Measurements from ENCODE around the gene GSG1L2. TPM values are rescaled to one million over a fixed set of nuclear protein-coding genes. Genes with fewer than 3 reads are reported as not detected.

Gene GSG1L2
- total RNA-seq = not detected

DNA sequence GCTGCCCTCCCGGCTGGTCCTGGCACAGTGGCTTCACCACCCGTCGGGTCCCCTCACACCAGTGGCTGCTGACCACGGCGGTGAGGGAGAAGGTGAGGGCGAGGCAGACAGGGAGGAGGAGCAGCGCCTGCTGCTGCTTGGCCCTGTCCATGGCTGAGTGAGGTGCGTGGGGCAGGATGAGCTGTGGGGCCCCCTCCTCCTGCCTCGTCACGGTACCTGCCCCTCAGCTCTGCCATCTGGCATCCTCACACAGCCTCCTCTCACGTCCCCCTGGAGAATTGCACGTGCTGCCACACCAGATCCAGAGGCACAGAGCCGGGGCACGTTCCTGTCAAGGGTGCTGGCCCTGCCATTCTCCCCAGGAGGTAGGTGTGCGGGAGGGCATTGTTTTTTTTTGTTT, at the start of gene GSG1L2:
GSG1L2 (minus strand) TSS at position 159 of the 400 bp plus-strand sequence; CDS start at position 151, 8 bp downstream.
- Mint-ChIP-seq H3K27ac (no peak within 1 kb of the TSS), H3K9me3 (peaks cover 3% of the 10 kb centered on the region), H3K4me3 (no peak within 1 kb of the TSS), H3K36me3 (ENCODE audit: low read depth) (no peaks in the 10 kb centered on the region), H3K27me3 (no peaks in the 10 kb centered on the region), H3K4me1 (no peaks in the 10 kb centered on the region)
- ChIA-PET POLR2A (no interaction called here), CTCF (no interaction called here)
- DNase-seq = no peak

DNA sequence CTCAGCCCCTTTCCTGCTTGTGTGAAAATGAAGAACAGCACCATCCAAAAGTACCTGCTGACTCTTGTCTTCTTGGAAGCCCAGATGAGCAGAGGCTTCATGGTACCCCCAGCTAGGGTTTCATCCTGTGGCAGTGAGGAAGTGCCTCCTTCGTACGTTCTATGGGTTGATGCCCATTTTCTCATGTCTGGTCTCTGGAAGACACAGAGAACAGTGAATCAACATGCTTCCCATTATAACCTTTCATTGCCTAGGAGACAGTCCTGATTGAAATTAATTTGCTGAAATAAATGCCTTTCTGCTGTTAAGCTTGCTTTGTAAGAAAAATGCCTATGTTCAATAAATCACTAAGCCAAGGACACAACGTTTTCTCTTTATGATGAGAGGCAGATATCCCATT, 46.7 kb upstream of the GSG1L2 start:
- Mint-ChIP-seq H3K27ac (no peak overlapping the region), H3K4me3 (no peak overlapping the region), H3K9me3 (no peaks in the 10 kb centered on the region), H3K27me3 (no peaks in the 10 kb centered on the region), H3K36me3 (ENCODE audit: low read depth) (no peaks in the 10 kb centered on the region), H3K4me1 (no peaks in the 10 kb centered on the region)
- DNase-seq = no peak
- POLR2A ChIA-PET = no interaction called here
- CTCF ChIA-PET = interaction anchor here (0.6 kb wide), 1 partner anchor 374 kb away, joined by 3 read pairs; no protein-coding TSS in a partner anchor

DNA sequence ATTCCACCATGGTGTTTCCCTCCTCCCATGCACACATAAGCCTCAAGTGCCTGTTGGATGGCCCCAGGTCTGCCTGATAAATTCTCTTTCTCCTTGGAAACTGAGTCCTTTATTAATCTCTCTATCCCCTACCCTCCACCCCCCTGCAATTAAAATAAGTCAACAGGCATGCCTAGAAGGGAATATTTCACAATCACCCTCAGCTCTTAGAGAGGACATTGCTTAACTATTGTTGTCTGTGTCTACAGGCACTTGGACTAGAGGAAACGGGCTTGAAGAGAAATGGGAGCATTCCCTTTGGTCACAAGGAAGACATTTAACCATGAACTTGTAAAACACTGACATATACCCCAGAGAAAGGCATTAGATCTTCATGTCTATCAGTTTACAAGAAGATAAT, 43.7 kb upstream of the GSG1L2 start:
- H3K4me1 Mint-ChIP-seq = no peaks in the 10 kb centered on the region
- ChIA-PET CTCF (no interaction called here), POLR2A (no interaction called here)
- no peak for DNase-seq
- H3K27me3 Mint-ChIP-seq = no peaks in the 10 kb centered on the region
- H3K36me3 Mint-ChIP-seq (ENCODE audit: low read depth) = no peaks in the 10 kb centered on the region
- no peaks in the 10 kb centered on the region for H3K9me3 Mint-ChIP-seq
- H3K4me3 Mint-ChIP-seq = no peak overlapping the region
- H3K27ac Mint-ChIP-seq = no peak overlapping the region

DNA sequence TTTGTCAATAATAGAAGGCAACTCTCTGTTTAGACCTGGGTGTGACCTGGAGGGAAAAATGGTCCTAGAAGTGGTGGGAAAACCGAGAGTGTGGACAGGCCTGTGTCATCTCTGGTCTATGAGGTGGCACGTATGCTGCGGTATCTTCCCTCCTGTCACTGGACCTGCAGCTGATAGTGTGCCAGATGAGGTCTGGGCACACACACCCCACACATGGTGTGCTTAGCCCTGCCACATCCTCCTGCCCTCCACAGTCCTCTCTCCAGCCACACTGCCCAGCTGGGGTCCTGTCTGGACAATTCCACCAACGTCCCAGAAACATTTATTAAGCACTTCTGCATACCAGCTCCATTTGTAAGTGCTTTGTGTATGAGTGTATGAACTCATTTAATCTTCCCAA, 41.1 kb upstream of the GSG1L2 start:
- no peaks in the 10 kb centered on the region for H3K4me1 Mint-ChIP-seq
- CTCF ChIA-PET = no interaction called here
- POLR2A ChIA-PET = no interaction called here

DNA sequence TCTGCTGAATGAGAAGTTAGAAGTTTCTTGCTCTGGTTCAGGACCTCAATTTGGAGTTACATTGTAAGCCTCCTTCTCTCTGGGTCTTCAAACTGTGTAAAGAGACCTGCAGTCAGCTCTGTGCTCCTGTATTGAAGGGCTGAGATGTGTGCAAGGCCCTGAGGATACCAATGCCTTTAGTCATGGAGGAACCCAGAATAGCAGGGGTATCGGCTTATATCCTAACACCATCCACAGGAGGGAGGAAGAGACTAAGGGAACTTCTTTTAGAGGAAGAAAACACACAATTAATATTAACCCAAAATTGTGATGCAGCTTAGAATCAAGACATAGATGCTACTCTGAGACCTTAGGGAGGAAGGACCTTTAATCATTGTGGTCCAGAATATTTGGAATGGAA, 40.3 kb upstream of the GSG1L2 start:
- H3K27ac Mint-ChIP-seq = no peak overlapping the region
- POLR2A ChIA-PET = no interaction called here
- no peaks in the 10 kb centered on the region for H3K9me3 Mint-ChIP-seq
- CTCF ChIA-PET = no interaction called here
- no peak for DNase-seq
- H3K36me3 Mint-ChIP-seq (ENCODE audit: low read depth) = no peaks in the 10 kb centered on the region
- H3K27me3 Mint-ChIP-seq = no peaks in the 10 kb centered on the region
- H3K4me1 Mint-ChIP-seq = no peaks in the 10 kb centered on the region
- no peak overlapping the region for H3K4me3 Mint-ChIP-seq

More for the DNA sequence above, 41.1 kb upstream of the GSG1L2 start:
- Mint-ChIP-seq H3K4me3 (no peak overlapping the region), H3K27ac (no peak overlapping the region), H3K36me3 (ENCODE audit: low read depth) (no peaks in the 10 kb centered on the region), H3K27me3 (no peaks in the 10 kb centered on the region), H3K9me3 (no peaks in the 10 kb centered on the region)
- DNase-seq = no peak

DNA sequence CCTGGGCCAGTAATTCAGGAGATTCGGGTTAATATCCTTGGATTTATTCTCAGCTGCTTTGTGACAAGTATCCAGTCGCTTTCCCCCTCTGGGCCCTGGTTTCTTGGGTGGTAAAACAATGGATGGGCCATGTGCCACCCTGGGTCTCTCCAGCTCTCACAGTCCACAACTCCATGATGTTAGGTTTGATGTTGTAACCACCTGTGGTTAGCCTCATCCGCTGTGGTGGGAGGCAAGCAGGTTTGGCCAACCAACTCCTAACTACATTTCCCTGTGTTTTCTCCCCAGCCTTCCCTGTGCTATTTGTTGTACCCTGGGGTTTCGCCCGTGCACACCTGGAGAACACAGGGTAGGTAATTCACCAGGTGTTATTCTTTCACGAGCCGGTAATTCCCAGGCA, 39.0 kb upstream of the GSG1L2 start:
- Mint-ChIP-seq H3K4me1 (no peaks in the 10 kb centered on the region), H3K36me3 (ENCODE audit: low read depth) (no peaks in the 10 kb centered on the region), H3K27ac (no peak overlapping the region), H3K9me3 (no peaks in the 10 kb centered on the region), H3K4me3 (no peak overlapping the region), H3K27me3 (no peaks in the 10 kb centered on the region)
- POLR2A ChIA-PET = no interaction called here
- DNase-seq = no peak
- CTCF ChIA-PET = no interaction called here

DNA sequence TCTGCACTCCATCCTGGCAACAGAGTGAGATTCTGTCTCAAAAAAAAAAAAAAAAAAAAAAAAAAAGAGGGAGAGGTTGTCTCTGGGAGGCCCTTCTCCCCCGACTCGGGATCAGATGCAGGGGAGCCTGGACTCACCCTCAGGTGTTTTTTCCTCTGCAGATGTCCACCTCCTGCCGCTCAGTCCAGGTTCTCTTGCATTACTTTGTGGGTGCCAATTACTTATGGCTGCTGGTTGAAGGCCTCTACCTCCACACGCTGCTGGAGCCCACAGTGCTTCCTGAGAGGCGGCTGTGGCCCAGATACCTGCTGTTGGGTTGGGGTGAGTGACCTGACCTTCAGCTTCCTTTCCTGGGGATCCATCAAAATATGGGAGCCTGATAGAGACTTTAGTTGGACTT, 37.9 kb upstream of the GSG1L2 start:
- CTCF ChIA-PET = no interaction called here
- H3K36me3 Mint-ChIP-seq (ENCODE audit: low read depth) = no peaks in the 10 kb centered on the region
- H3K27ac Mint-ChIP-seq = no peak overlapping the region
- no peak overlapping the region for H3K4me3 Mint-ChIP-seq
- DNase-seq = no peak
- H3K4me1 Mint-ChIP-seq = no peaks in the 10 kb centered on the region
- no peaks in the 10 kb centered on the region for H3K9me3 Mint-ChIP-seq
- POLR2A ChIA-PET = no interaction called here
- H3K27me3 Mint-ChIP-seq = no peaks in the 10 kb centered on the region

DNA sequence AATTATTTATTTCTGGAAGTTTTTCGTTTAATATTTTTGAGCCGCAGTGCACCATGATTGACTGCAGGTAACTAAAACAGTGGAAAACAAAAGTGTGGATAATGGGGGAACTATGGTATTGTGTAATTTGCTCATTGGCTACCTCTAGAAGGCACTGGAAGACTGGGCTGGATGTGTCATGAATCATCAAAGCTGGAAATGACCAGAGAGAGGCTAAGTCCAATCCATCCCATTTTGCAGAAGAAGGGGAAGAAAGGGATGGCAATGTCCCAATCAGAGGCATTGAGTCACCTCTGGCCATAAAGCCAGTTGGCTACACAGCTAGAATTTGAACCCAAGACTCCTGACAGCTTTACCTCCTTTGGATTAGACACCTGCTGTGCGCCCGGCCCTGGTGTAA, 33.2 kb upstream of the GSG1L2 start:
- H3K27me3 Mint-ChIP-seq = no peaks in the 10 kb centered on the region
- H3K27ac Mint-ChIP-seq = no peak overlapping the region
- ChIA-PET CTCF (no interaction called here), POLR2A (no interaction called here)
- no peaks in the 10 kb centered on the region for H3K36me3 Mint-ChIP-seq (ENCODE audit: low read depth)
- H3K4me1 Mint-ChIP-seq = no peaks in the 10 kb centered on the region
- no peaks in the 10 kb centered on the region for H3K9me3 Mint-ChIP-seq
- H3K4me3 Mint-ChIP-seq = no peak overlapping the region
- no peak for DNase-seq

DNA sequence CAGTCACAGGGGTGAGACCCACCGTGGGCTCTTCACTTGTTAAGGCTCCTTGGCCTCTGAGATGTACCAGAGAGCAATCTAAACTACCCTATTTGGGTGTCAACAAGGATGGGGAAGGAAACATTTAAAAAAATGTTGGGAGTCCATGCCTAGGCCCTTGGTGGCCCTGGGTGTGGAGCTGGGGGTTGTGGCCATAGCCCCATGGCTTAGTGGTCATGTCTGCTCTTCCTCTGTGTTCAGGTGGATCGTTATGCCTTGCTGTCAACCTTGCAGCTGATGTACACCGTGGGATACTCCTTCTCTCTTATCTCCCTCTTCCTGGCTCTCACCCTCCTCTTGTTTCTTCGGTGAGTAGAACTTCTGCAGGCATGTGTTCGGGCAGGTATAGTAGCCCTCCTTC, 32.4 kb upstream of the GSG1L2 start:
- no peaks in the 10 kb centered on the region for H3K27me3 Mint-ChIP-seq
- no peak overlapping the region for H3K27ac Mint-ChIP-seq
- ChIA-PET POLR2A (no interaction called here), CTCF (no interaction called here)
- H3K9me3 Mint-ChIP-seq = no peaks in the 10 kb centered on the region
- no peaks in the 10 kb centered on the region for H3K4me1 Mint-ChIP-seq
- DNase-seq = no peak
- H3K36me3 Mint-ChIP-seq (ENCODE audit: low read depth) = no peaks in the 10 kb centered on the region
- H3K4me3 Mint-ChIP-seq = no peak overlapping the region

DNA sequence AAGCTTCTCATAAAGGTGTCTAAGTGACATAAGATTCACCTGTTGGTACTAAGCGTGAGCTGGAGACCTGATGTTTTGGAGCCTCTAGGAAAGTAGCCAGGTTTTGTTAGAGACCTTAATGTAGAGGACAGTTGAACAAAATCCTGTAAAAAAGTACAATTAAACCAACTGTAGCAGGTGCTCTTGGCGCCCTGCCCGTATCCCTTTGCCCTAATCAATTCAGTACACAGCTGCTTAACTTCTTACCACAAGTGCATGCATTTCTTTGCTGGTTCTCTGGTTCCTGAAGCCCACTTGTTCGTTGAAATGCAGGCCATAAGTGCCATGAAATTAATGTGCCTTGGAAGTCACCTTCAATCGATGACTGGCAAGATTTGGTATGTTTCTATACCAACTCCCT, 28.3 kb upstream of the GSG1L2 start:
- H3K4me1 Mint-ChIP-seq = no peaks in the 10 kb centered on the region
- no peaks in the 10 kb centered on the region for H3K9me3 Mint-ChIP-seq
- no peak overlapping the region for H3K27ac Mint-ChIP-seq
- ChIA-PET POLR2A (no interaction called here), CTCF (no interaction called here)
- H3K4me3 Mint-ChIP-seq = no peak overlapping the region
- DNase-seq = no peak
- H3K36me3 Mint-ChIP-seq (ENCODE audit: low read depth) = no peaks in the 10 kb centered on the region
- no peaks in the 10 kb centered on the region for H3K27me3 Mint-ChIP-seq

DNA sequence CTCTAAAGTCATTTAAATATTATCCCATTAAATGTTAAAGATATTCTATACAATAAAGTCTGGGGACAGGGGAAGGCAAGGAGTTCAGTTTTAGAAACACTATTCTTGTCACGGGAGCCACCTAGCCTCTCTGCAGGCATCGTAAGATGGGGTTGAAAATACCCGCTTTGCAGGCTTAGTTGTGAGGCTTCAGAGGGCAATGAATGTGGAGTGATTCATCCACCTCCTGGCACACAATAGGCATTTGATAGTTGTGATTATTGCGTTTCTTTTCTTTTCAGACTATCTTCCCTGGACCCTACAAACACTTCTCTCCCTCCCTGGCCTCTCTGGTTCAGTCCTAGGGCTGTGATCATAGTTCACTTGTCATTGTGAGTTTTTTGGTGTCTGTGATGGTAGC, 23.4 kb upstream of the GSG1L2 start:
- H3K27ac Mint-ChIP-seq = no peak overlapping the region
- H3K9me3 Mint-ChIP-seq = no peaks in the 10 kb centered on the region
- ChIA-PET POLR2A (no interaction called here), CTCF (no interaction called here)
- no peaks in the 10 kb centered on the region for H3K4me1 Mint-ChIP-seq
- H3K27me3 Mint-ChIP-seq = no peaks in the 10 kb centered on the region
- no peak overlapping the region for H3K4me3 Mint-ChIP-seq
- no peak for DNase-seq
- H3K36me3 Mint-ChIP-seq (ENCODE audit: low read depth) = no peaks in the 10 kb centered on the region

DNA sequence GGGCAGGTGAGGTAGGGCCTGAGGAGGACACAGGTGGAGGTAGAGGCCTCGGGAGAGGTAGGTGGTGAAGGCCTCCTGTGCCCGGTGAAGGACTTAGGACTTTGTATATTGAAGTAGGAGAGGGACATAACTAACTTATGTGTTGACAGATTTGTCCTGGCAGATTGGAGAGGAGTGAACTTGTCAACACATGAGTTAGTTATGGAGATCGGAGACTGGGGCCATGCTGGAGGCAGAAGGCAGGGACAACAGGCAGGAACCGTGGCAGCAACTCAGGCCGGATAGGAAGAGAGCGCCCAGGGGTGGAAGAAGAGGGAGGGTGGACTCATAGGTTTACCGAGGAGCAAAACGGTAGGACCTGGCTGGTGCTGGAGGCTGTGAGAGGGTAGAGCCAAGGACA, 22.3 kb upstream of the GSG1L2 start:
- Mint-ChIP-seq H3K27me3 (no peaks in the 10 kb centered on the region), H3K27ac (no peak overlapping the region), H3K4me1 (no peaks in the 10 kb centered on the region), H3K36me3 (ENCODE audit: low read depth) (no peaks in the 10 kb centered on the region), H3K4me3 (no peak overlapping the region), H3K9me3 (no peaks in the 10 kb centered on the region)
- ChIA-PET POLR2A (no interaction called here), CTCF (no interaction called here)
- no peak for DNase-seq

DNA sequence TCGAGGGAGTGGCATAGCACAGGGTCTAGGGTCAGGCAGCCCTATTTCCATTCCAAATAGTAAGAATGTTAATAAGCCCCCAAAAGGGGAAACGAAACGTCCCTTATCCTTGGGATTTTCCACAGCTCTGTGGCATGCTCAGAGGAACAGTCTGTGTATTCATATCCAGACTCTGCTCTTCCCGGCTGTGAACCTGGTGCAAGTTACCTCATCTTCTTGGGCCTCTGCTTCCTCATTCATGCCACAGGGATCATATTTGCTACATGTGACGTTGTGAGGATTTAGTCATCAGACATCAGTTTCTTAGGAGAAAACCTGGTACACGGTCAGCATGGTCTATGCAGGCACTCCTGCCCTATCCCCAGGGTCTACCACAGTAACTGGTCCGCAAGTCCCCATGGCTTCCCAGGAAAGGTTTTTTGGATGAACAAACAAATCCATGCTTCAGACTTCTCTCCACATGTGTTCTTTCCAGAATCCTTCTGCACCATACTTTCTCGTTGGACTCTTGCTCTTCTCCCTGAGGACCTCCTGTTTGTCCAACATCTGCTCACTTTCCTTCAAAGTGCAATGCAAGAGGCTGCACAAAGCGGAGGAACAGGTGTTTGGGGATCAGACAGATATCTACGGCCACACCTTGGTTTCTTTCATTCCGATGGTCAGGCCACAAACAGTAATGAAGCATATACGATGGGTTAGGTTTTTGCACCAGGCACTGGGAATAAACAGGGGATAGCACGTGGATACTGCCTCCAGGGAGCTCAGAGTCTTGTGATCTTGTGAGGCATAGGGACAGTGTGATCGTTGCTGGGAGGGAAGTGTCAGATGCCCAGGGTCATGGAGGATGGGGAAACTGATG, 21.5 kb upstream of the GSG1L2 start:
- no peaks in the 10 kb centered on the region for H3K36me3 Mint-ChIP-seq (ENCODE audit: low read depth)
- no peaks in the 10 kb centered on the region for H3K4me1 Mint-ChIP-seq
- POLR2A ChIA-PET = no interaction called here
- no peak overlapping the region for H3K27ac Mint-ChIP-seq
- CTCF ChIA-PET = no interaction called here
- no peak overlapping the region for H3K4me3 Mint-ChIP-seq
- no peaks in the 10 kb centered on the region for H3K9me3 Mint-ChIP-seq
- no peaks in the 10 kb centered on the region for H3K27me3 Mint-ChIP-seq
- no peak for DNase-seq

DNA sequence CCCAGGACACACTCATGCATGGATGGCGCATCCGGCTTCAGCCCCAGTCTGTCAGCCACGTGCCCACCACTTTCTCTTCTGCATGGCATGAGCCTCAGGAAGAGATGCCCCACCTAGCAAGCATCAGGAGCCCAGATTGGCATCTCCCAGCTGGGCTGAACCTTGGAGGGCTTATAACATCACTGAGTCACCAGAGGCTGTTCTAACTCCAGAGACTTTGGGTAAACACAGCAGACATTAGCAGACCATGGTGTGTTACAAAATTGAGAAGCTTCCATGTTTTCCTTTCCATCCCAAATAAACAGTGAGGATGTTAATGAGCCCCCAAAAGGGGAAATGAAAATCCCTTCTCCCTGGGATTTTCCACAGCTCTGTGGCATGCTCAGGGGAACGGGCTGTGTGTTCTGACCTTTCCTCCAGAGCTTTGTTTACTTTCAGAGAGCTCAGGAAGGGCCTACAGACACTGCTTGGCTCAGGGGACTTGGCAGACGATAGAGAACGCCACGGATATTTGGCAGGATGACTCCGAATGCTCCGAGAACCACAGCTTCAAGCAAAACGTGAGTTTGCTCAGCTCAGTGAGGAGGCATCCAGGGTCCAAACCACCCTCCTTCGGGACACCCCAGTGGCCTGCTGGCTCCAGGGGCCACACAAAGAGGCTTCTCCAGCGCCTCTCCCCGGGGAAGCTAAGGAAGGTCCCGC, 20.3 kb upstream of the GSG1L2 start:
- no peak overlapping the region for H3K27ac Mint-ChIP-seq
- no peaks in the 10 kb centered on the region for H3K4me1 Mint-ChIP-seq
- POLR2A ChIA-PET = no interaction called here
- no peak overlapping the region for H3K4me3 Mint-ChIP-seq
- no peaks in the 10 kb centered on the region for H3K36me3 Mint-ChIP-seq (ENCODE audit: low read depth)
- no peaks in the 10 kb centered on the region for H3K27me3 Mint-ChIP-seq
- H3K9me3 Mint-ChIP-seq = no peaks in the 10 kb centered on the region
- no peak for DNase-seq
- CTCF ChIA-PET = no interaction called here

All from activated CD4-positive, alpha-beta memory T cell treated with anti-CD3 and anti-CD28 coated beads, Interleukin-2, amount 10 ng/mL, durations not matched to agents 7 days and 5 days (primary cell).